ENCODE measurements around the gene FNDC11. TPM values are rescaled to one million over a fixed set of nuclear protein-coding genes. Genes with fewer than 3 reads are reported as not detected.

The FNDC11 gene
- total RNA-seq, 1 experiment from 2014 or later, result 1.8 TPM

DNA sequence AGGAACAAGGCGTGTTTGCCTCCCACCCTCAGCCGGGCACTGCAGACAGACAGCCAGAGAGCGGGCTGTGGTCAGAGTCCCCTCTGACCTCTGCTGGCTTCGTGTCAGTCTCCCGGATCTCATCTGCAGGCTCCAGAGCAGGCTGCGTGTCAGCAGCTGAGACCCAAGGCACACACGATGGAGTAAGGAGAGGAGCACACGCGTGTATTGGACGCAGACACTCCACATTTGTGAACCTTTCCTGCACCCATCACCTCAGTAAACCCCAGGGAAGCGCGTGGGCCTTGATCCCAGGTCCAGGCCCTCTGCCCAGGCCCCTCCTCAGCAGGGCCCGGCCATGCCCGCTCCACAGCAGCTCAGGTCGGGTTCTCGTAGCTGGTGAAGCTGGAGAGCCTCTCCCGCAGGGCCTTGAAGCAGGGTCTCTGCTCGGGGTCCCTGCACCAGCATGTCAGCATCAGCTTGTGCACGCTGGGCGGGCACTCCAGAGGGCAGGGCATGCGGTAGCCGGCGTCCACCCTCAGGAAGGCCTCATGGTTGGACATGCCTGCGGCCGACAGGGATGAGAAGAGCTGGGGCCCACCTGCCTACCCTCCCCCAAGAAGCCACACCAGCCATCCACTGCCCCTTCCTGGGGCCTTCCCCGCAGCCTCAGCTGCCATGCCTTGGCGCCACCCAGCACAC is 24.6 kb upstream of the FNDC11 start:
- Histone ChIP-seq H3K4me1 (ENCODE audit: insufficient read depth, low read length) (no peaks in the 10 kb centered on the region), H3K79me2 (ENCODE audit: low read length) (no peaks in the 10 kb centered on the region), H3K4me3 (ENCODE audit: low read length) (no peak overlapping the region), H3K27me3 (ENCODE audit: low read length) (no peaks in the 10 kb centered on the region), H2AFZ (ENCODE audit: low read length) (no peak overlapping the region), H3K4me2 (ENCODE audit: low read length) (no peak overlapping the region), H3F3A (ENCODE audit: low read length, unreplicated experiment) (peaks cover 8% of the 10 kb centered on the region), H3K27ac (ENCODE audit: low read length) (no peak overlapping the region), H3K9me2 (replicated peaks; ENCODE audit: low read length) (no peaks in the 10 kb centered on the region), H3K9me3 (ENCODE audit: low read length) (no peaks in the 10 kb centered on the region), H4K20me1 (ENCODE audit: low read length) (no peaks in the 10 kb centered on the region), H3K9ac (ENCODE audit: low read length) (no peak overlapping the region), H3K36me3 (ENCODE audit: low read depth, low read length) (no peaks in the 10 kb centered on the region)
- no TSS peak for BruUV-seq (replicated peaks)
- ATAC-seq, result no peak
- ChIA-PET CTCF (no interaction called here), POLR2A (ENCODE audit: unreplicated experiment) (interaction anchor here (0.6 kb wide), 1 partner anchor 1144 kb away, joined by 3 read pairs; no protein-coding TSS in a partner anchor)
- no peak for TF ChIP-seq EZH2 (IDR thresholded peaks at IDR 0.05; ENCODE audit: low read length, unreplicated experiment)
- no peak for TF ChIP-seq EZH2phosphoT487 (IDR thresholded peaks at IDR 0.05; ENCODE audit: borderline replicate concordance, low read length)
- TF ChIP-seq, protein P1, sequence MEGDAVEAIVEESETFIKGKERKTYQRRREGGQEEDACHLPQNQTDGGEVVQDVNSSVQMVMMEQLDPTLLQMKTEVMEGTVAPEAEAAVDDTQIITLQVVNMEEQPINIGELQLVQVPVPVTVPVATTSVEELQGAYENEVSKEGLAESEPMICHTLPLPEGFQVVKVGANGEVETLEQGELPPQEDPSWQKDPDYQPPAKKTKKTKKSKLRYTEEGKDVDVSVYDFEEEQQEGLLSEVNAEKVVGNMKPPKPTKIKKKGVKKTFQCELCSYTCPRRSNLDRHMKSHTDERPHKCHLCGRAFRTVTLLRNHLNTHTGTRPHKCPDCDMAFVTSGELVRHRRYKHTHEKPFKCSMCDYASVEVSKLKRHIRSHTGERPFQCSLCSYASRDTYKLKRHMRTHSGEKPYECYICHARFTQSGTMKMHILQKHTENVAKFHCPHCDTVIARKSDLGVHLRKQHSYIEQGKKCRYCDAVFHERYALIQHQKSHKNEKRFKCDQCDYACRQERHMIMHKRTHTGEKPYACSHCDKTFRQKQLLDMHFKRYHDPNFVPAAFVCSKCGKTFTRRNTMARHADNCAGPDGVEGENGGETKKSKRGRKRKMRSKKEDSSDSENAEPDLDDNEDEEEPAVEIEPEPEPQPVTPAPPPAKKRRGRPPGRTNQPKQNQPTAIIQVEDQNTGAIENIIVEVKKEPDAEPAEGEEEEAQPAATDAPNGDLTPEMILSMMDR (conservative IDR thresholded peaks at IDR 0.05; ENCODE audit: low read depth, low read length), result no peak
- intact Hi-C loops (cut with micrococcal nuclease), result no loop called here
- no peak for DNase-seq

DNA sequence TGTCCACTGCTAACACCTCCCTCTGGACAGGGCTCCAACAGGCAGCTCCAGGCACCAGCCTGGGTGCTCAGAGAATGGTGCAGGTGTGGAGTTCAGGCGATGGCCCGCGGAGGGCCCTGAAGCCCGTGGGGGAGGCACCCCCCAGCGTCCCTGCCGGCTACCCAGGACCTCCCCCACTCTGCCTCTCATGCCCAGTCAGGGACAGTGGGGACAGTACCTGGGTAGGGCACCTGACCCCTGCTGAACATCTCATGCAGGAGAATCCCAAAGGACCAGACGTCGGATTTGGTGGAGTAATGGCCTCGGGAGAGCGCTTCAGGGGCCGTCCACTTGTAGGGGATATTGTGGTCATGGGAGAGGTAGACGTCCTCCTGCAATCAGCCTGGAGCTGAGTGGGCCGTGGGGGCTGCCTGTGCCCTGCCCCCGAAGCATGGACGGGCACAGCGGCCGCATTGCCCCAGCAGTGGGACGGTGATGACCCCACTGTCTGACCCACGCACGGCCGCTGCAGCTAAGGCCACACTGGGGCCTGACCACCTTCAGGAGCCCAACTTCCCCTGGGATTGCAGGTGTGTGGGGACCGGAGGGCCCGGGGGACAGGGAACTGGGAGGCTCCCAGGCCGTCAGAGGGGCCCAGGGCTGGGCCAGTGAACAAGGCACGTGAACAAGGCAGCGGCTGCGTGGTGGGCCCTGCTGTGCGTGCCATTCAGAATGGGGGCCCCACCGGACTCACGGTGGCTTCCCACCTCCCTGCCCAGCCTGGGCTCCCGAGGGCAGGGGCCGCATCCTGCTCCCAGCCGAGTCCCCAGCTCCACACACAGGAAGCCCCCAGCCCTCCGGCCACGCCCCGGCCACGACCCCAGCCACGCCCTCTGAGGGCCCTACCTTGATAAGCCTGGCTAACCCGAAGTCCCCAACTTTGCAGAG is 23.8 kb upstream of the FNDC11 start:
- Histone ChIP-seq H3K4me1 (ENCODE audit: insufficient read depth, low read length) (no peaks in the 10 kb centered on the region), H3K36me3 (ENCODE audit: low read depth, low read length) (no peaks in the 10 kb centered on the region), H3K9me3 (ENCODE audit: low read length) (no peaks in the 10 kb centered on the region), H3K79me2 (ENCODE audit: low read length) (no peaks in the 10 kb centered on the region), H3K4me2 (ENCODE audit: low read length) (no peak overlapping the region), H2AFZ (ENCODE audit: low read length) (no peak overlapping the region), H3K27me3 (ENCODE audit: low read length) (no peaks in the 10 kb centered on the region), H3K4me3 (ENCODE audit: low read length) (no peak overlapping the region), H4K20me1 (ENCODE audit: low read length) (no peaks in the 10 kb centered on the region), H3K27ac (ENCODE audit: low read length) (no peak overlapping the region), H3F3A (ENCODE audit: low read length, unreplicated experiment) (peaks cover 5% of the 10 kb centered on the region), H3K9ac (ENCODE audit: low read length) (no peak overlapping the region), H3K9me2 (replicated peaks; ENCODE audit: low read length) (no peaks in the 10 kb centered on the region)
- no TSS peak for BruUV-seq (replicated peaks)
- ChIA-PET CTCF (no interaction called here), POLR2A (ENCODE audit: unreplicated experiment) (interaction anchor here (0.5 kb wide), 1 partner anchor 119 kb away, joined by 4 read pairs; no protein-coding TSS in a partner anchor)
- intact Hi-C loops (cut with micrococcal nuclease), result loop anchor here (5.0 kb wide), 1 partner anchor 603 kb away; the partner anchor contains the start of gene DIDO1
- TF ChIP-seq EZH2 (IDR thresholded peaks at IDR 0.05; ENCODE audit: low read length, unreplicated experiment), result no peak
- no peak for TF ChIP-seq EZH2phosphoT487 (IDR thresholded peaks at IDR 0.05; ENCODE audit: borderline replicate concordance, low read length)
- TF ChIP-seq, protein P1 (conservative IDR thresholded peaks at IDR 0.05; ENCODE audit: low read depth, low read length), result no peak
- DNase-seq (no peak), ATAC-seq (no peak; the same call in 1 of the 2 replicates)
